MG63 (cell line): ENCODE measurements around the gene TNS1. TPM values are rescaled to one million over a fixed set of nuclear protein-coding genes. Genes with fewer than 3 reads are reported as not detected.

Experiments
- DNase-seq: peaks from one replicate; pipeline ENCODE4 v3.0.0-alpha.2; 2020
- H3K27me3 ChIP-seq: fragments of 250-450 bp; sonication (Bioruptor Pico); 2 replicates; pipeline ENCODE4 v1.5.1; 2020; ENCODE audit warnings: mild to moderate bottlenecking, moderate library complexity
- H3K36me3 ChIP-seq: fragments of 250-450 bp; sonication (Bioruptor Pico); 2 replicates; pipeline ENCODE4 v1.5.1; 2020; ENCODE audit warnings: mild to moderate bottlenecking, moderate library complexity
- H3K4me3 ChIP-seq: fragments of 250-450 bp; sonication (Bioruptor Pico); 2 replicates; pipeline ENCODE4 v1.5.1; 2020; ENCODE audit warnings: mild to moderate bottlenecking, moderate library complexity
- H3K9me3 ChIP-seq: fragments of 250-450 bp; sonication (Bioruptor Pico); 2 replicates; pipeline ENCODE4 v1.5.1; 2020; ENCODE audit warnings: mild to moderate bottlenecking, moderate library complexity
- total RNA-seq: library from RNA; depleted of rRNA; stranded (reverse); fragments of >200 nt; shearing (Covaris generic); gene quantifications from 2 replicates; pipeline ENCODE4 v1.2.3, GENCODE V29; 2014; ENCODE audit warnings: low replicate concordance

The TNS1 gene
- total RNA-seq, 1 experiment from 2014 or later: 17.6 TPM

DNA sequence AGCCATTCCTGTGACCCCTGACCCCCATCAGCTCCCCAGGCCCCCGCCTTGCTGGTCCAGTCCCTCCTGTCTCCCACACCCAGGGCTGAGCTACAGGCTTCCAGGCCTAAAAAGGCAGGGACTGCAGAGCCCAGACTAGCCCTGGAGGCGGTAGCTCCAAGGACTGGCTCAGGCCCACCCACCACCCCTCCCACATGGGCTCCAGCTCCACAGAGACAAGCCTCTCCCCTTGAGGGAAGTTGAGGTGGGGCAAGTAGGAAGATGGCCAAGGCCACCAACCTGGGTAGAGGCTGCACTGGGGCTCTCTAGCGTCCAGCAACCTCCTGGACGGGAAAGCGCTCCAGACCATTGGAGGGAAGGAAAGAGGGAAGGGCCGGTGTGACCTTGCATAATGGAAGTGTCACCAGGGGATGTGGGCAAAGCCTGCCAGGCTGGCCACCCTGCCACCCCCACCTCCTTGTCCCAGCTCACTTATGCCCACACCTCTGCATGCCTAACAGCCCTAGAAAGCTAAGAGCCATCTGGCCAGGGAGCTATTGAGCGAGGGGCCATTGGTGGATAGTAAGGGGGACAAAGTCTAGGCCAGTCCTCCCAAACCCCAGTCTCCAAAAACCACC lies 63.1 kb downstream of the TNS1 start:
- Histone ChIP-seq H3K9me3 (no peaks in the 10 kb centered on the region), H3K4me3 (no peak overlapping the region), H3K36me3 (no peaks in the 10 kb centered on the region; the same call in 1 of the 2 replicates), H3K27me3 (no peaks in the 10 kb centered on the region)
- DNase-seq: no peak

DNA sequence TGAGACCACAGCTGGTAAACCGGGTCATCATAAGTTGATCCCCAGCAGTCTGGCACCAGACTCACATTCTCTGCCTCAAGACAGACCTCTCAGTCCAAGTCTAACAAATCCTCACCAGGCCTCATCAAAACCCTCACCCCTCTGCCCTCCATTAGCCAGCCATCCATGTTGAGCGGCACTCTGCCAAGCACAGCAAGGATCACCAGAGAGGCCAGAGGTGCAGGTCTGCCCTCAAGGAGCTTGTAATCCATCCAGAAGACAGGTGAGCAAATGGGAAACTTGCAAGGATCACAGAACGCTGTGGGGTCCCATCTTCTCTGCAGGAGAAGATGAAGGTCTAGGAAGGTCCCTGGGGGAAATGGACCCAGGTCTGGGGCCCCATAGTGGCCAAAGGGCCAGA lies 63.6 kb downstream of the TNS1 start:
- no peaks in the 10 kb centered on the region for H3K9me3 ChIP-seq
- no peak overlapping the region for H3K4me3 ChIP-seq
- no peaks in the 10 kb centered on the region for H3K27me3 ChIP-seq
- H3K36me3 ChIP-seq: no peaks in the 10 kb centered on the region
- no peak for DNase-seq

DNA sequence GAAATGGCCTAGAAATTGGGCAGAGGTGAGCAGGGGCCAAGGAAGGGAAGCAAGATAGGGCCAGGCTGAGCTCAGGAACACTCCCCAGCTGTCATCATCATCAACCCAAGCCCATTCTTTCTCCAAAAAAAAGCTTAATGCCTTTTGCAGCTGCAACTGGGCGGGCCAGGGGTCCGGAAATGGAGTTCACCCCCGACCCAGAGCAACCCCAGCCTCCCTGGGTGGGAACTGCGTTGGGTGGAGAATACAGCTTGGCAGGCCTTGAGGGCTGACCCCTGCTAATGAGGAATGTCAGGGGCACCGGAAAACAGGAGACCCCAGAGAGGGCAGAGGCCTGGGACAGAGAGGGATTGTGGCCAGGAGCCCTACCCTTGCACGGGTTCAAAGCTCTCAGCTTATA lies 64.8 kb downstream of the TNS1 start:
- no peak for DNase-seq
- no peaks in the 10 kb centered on the region for H3K9me3 ChIP-seq
- H3K27me3 ChIP-seq: no peaks in the 10 kb centered on the region

DNA sequence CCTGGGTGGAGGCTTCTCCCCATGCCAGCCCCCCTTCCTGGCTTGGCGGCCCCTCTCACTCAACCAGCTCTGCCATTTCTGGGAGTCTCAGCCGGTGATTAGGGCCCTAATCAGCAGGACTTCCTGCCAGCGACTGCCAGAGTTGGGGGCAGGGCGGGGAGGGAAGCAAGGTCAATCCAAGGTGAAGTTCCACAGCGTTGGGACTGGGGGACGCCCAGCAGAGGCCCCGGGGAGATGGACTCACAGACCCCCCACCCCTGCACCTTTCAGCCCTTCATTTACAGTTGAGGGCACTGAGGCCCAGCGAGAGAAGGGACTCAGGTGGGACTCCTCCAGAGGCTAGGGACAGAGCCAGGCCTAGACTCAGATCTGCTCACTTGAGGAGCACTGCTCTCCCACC lies 65.3 kb downstream of the TNS1 start:
- DNase-seq: no peak
- peaks cover under 1% of the 10 kb centered on the region; the same call in 1 of the 2 replicates for H3K36me3 ChIP-seq
- no peaks in the 10 kb centered on the region for H3K9me3 ChIP-seq
- H3K4me3 ChIP-seq: no peak overlapping the region
- no peaks in the 10 kb centered on the region for H3K27me3 ChIP-seq

More for the DNA sequence above, 64.8 kb downstream of the TNS1 start:
- Histone ChIP-seq H3K36me3 (no peaks in the 10 kb centered on the region), H3K4me3 (no peak overlapping the region)

DNA sequence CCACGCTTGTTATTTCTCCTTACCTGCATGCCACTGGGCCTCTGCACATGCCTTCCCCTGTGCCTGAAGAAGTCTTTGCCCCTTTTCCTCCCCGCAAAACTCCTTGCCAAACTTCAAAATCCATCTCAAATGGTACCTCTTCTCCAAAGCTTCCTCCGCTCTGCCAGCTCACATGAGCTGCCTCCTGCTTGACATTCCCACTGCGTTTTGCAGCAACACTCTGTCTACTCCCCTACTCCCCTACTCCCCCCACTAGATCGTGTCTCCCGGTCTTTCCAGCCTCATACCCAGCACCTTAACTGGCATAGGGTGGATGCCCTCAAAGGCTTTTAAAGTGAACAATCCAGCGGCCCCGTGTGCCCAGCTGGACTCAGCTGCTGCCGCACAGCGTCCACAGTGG lies 65.8 kb downstream of the TNS1 start:
- Histone ChIP-seq H3K9me3 (no peaks in the 10 kb centered on the region), H3K27me3 (no peaks in the 10 kb centered on the region), H3K36me3 (peaks cover 3% of the 10 kb centered on the region; the same call in 1 of the 2 replicates), H3K4me3 (no peak overlapping the region)
- DNase-seq: no peak

DNA sequence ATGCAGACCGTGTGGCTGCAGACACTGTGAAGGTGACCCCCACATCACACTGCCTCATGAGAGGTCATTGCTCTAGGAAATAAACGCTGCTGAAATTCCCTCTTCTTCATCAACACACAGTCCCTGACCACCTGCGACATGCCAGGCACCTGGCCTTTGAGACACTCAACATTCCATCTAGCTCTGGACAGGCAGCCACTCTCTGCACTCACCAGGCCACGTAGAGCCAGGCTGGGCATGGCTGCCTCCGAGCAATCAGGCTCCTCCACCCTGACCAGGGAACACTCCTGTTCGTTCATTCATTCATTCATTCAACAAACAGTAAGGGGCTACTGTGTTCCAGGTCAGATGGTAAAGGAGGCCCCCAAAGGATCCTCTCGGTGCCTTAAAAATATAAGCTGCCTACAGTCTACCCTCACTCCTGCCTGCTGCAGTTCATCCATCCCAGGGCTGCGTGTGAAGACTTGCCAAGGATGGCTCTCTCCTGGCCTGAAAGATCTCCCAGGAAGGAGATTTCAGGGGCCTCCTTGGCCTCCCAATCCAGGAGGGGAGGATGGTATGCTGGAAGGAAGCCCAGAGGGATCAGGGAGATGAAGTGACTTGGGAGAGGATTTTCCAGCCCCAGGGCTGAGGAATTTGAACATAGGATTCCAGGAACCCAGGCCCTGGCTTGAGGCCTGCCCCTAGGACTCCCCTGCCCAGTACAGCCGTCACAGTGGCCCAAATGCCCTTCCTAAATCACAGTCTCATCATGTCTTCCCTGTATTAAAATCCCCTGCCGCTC lies 66.7 kb downstream of the TNS1 start:
- Histone ChIP-seq H3K4me3 (no peak overlapping the region), H3K36me3 (peaks cover 3% of the 10 kb centered on the region; the same call in 1 of the 2 replicates), H3K9me3 (no peaks in the 10 kb centered on the region), H3K27me3 (no peaks in the 10 kb centered on the region)
- peak; percentile 74 for DNase-seq

DNA sequence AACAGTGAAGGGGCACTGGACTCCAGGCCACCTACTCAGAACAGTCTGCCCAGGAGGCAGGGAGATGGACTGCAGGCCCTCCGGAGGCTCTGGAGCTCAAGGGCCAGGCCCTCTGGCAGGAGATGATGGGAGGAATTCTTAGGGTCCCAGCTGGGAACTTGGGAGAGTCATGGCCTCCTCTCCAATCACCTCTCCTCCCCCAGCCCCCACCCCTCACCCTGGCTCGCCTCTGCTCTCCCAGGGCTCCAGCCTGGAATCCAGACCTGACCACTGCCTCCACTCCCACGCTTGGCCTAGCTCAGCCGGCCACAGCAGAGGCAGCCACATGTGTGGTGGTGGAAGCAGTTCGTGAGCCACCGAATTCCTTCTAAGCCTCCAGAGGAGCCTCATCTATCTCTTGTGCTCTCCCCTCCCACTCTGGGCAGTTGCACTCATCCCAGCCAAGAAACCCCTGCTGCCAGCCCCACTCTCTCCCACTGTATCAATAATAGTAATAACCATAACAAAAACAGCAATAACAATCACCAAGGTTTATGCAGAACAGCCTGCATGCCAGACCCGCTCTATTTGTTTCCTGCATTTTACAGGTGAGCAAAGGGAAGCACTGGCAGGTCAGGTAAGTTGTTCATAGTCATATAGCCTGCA lies 67.4 kb downstream of the TNS1 start:
- Histone ChIP-seq H3K27me3 (no peaks in the 10 kb centered on the region), H3K4me3 (no peak overlapping the region), H3K36me3 (peaks cover 3% of the 10 kb centered on the region; the same call in 1 of the 2 replicates), H3K9me3 (no peaks in the 10 kb centered on the region)
- no peak for DNase-seq

DNA sequence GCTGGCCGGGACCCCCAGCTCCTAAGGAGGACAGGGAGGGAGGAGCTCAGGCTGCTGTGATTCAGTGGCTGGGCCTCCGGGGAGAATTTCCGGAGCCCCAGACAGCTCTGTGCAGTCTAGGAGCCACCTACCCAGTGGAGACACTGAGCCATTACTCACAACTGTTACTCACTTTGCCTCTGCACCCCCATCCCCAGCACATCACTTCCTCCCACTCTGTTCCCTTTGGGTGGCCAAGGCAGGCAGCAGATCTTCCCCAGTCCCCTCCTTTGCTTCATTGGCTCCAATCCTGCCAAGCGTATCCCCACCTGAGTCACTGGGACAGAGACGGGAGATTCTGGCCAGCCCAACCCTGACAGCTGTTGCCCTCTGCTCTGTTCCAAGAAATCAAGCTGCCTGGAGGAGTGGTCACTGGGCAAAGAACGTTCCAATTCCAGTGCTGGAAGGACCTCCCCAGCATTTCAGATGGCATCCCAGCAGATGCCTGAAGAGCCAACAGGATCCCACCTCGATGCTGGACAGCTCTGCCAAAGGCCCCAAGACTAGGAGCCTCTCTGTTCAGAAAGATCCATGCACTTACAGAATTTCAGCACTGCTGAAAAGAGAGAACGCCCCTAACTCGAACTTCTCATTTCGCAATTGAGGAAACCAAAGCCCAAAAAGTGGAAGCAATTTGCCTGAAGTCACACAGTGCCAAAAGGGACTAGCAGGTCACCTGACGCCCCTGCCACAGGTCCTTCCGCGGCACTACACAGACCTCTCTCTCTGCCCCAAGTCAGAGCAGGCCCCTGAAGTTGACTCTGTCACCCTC lies 68.3 kb downstream of the TNS1 start:
- DNase-seq: peak; percentile 97
- Histone ChIP-seq H3K4me3 (no peak overlapping the region), H3K9me3 (no peaks in the 10 kb centered on the region), H3K36me3 (peaks cover 3% of the 10 kb centered on the region; the same call in 1 of the 2 replicates), H3K27me3 (no peaks in the 10 kb centered on the region)

DNA sequence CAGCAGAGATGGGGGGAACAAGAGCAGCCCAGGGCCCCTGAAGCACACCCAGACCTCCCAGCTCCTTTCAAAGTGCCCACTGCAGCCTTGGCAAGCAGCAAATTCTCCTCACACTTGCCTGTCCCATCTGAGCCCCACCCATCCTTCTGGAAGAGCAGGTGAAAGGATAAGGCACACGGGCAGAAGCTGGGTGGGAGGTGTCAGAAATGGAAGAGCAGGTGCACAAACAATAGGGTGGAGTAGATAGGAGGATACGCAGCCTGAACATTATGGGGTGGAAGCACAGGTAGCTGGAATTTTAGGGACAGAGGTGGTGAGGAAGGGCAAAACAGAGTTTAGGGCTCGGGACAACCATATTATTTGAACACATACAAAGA lies 69.2 kb downstream of the TNS1 start:
- DNase-seq: no peak
- no peaks in the 10 kb centered on the region for H3K27me3 ChIP-seq
- no peak overlapping the region for H3K4me3 ChIP-seq
- peaks cover 3% of the 10 kb centered on the region; the same call in 1 of the 2 replicates for H3K36me3 ChIP-seq
- no peaks in the 10 kb centered on the region for H3K9me3 ChIP-seq

DNA sequence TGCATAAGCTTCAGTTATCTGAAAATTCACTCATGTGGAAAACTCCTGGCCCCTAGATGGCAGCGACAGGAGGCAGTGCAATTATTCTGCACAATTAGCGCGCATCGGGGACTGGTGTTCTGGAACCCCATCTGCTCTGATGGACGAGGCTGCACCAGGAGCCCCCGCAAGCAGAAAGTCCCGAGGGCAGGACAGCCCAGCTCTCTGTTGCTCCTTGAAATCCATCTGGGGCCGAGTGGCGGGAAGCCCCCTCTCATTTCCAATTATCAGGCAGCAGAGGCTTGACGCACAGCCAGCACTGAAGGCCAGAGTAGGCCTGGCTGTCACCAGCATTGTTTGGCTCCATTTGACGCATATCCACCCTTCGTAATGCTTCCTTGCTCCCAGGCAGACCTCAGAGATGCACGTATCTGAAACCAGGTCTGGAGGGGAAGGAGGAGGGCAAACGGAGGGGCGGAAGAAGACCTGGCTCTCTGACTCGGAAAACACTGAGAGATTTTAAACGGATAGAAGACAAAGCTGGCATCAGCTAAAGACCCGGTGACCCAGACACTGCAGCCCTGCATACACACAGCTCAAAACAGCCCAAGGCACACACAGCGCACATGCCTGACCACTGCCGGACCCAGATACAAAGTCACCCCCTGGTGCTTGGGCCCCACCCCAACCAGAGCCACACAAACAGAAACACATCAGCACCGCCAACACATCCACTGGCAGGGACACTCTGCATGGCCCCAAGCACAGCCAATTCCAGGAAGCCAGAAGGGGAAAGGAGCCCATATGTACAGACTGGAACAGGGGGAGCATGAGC lies 69.8 kb downstream of the TNS1 start:
- no peaks in the 10 kb centered on the region for H3K9me3 ChIP-seq
- peaks cover 3% of the 10 kb centered on the region; the same call in 1 of the 2 replicates for H3K36me3 ChIP-seq
- no peak overlapping the region for H3K4me3 ChIP-seq
- H3K27me3 ChIP-seq: no peaks in the 10 kb centered on the region
- no peak for DNase-seq

DNA sequence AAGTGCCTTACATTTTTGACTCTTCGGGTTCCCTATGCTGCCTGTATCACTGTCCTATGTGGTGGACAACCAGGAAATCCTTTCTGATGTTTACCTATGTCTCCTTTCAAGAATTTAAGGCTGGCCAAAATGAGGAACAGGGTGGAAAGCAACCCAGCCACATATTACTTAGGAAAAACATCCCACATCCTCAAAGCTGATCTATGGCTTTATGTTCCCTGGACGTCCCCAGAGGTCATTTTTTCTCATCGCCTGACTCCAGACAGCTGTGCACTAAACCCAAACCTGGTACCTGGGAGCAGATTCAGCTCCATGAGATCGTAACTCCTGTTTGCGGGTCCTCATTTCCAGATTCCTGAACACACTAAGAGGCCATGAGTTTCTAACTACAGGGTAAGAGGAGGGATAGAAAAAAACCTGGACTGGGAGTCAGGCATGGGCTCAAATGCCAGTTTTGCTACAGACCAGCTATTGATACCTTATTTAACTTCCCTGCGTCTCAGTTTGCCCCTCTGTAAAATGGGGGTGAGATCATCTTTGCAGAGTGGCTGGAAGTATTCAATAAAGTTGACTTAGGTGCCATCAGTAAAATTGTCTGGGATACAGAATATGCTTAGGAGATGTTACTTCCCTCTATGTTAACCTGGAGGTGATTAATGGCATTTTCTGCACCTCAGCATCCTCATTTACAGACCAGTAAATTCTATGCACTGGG lies 70.8 kb downstream of the TNS1 start:
- no peak overlapping the region for H3K4me3 ChIP-seq
- peaks cover 3% of the 10 kb centered on the region; the same call in 1 of the 2 replicates for H3K36me3 ChIP-seq
- no peaks in the 10 kb centered on the region for H3K9me3 ChIP-seq
- H3K27me3 ChIP-seq: no peaks in the 10 kb centered on the region
- no peak for DNase-seq

DNA sequence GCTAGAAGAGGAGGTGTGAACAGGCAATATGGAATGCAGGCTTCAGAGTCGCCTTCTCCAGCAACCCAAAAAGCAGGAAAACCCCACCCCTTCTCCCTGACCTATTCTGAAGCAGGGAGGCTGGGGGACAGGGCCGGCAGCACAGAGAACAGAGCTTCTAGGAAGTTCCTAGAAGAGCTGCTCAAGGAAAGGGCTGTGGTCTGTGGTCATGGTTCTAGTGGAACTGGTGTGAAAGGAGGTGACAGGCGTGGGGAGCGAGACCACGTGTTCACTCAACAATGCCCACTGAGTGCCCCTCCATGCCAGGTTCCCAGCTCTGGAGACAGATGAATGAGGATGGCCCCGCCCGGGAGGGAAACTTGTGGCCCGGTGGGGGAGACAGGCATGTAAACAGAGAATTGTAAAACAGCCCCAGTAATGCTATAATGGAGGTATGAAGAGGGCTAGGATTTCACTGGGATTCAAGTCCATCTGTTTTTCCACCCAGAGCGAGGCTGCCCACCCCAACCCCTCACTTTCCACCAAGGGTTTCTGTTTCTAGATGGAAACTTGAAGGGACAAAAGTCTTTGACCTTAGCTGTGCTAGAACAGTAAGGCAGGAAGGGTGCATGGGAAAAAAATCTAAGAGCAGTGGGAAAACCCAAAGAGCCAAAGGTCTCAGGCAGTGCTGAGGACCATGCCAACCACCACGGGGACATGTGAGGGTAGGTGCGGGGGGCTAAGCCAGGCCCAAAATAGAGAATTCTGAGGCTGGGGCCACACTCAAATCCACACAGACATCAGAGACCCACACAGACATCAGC lies 71.8 kb downstream of the TNS1 start:
- peaks cover 3% of the 10 kb centered on the region for H3K36me3 ChIP-seq
- H3K9me3 ChIP-seq: no peaks in the 10 kb centered on the region
- no peak overlapping the region for H3K4me3 ChIP-seq
- no peaks in the 10 kb centered on the region for H3K27me3 ChIP-seq
- no peak for DNase-seq

DNA sequence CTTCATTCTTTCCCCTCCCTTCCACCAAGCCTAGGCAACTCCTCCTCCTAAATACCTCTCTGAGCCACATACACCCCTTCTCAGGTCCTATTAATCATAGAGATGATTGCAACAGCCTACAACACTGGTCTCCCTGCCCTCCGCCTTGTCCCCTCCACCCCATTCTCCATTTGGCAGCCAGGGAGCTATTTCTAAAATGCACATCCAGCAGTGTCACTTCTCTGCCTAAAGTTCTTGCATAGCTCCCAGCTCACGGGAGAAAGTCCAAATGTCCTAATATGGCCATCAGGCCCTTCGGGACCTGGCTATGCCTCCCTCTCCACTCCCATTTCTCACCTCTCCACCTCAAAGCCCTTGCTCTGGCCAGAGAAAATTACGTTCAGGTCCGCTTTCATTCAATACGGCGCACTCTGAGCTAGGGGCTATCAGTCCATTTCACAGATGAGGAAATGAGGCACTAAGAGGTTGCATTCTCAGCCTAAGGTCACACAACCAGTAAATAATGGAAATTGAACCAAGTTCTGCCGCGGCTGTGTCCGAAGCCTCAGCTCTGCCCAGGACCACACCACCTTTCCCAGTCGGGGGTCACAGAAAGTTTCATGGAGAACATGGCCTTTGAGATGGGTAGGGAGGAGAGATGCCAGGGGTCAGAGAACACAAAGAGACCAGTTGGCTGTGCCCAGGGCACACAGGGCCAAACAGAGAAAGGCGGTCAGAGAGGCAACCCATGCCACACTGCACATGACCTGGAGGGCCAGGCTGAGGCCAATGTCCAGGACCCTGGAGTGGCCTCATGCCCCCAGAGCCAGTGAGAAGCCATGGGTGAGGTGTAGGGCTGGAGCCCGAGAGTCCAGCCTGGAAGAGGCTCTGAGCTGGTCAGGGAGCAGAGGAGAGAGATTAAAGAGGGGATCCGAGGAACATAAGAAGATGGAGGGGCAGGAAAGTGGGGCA lies 72.8 kb downstream of the TNS1 start:
- DNase-seq: no peak
- Histone ChIP-seq H3K36me3 (peaks cover 3% of the 10 kb centered on the region), H3K9me3 (no peaks in the 10 kb centered on the region), H3K4me3 (no peak overlapping the region), H3K27me3 (no peaks in the 10 kb centered on the region)

DNA sequence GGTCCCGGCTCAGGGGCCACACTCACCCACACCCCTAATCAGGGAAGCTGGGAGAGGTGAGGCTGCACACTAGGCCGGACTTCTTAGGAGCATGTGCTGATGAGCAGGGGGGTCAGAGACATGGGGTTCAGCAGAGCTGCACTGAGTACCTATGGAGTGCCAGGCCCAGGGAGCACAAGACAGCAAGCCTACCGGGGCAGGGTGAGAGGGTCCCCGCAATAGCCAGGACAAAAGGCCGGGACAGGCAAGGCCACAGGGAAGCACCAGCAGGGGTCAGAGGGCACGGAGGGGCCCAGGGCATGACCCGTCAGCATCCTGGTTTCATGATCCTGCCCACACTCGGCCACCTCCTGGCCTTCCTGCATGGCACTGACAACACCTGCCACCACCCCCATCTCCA lies 73.5 kb downstream of the TNS1 start:
- DNase-seq: no peak
- Histone ChIP-seq H3K9me3 (no peaks in the 10 kb centered on the region), H3K36me3 (peaks cover 3% of the 10 kb centered on the region), H3K27me3 (no peaks in the 10 kb centered on the region), H3K4me3 (no peak overlapping the region)
